DLD1 (cell line): ENCODE results near the gene MMAB.

Experiments
- in situ Hi-C: cut with HindIII; loops from 2 replicates; pipeline ENCODE4 v1.10.0; 2017; ENCODE audit warnings: low sequenced_read_pairs

The MMAB gene

DNA sequence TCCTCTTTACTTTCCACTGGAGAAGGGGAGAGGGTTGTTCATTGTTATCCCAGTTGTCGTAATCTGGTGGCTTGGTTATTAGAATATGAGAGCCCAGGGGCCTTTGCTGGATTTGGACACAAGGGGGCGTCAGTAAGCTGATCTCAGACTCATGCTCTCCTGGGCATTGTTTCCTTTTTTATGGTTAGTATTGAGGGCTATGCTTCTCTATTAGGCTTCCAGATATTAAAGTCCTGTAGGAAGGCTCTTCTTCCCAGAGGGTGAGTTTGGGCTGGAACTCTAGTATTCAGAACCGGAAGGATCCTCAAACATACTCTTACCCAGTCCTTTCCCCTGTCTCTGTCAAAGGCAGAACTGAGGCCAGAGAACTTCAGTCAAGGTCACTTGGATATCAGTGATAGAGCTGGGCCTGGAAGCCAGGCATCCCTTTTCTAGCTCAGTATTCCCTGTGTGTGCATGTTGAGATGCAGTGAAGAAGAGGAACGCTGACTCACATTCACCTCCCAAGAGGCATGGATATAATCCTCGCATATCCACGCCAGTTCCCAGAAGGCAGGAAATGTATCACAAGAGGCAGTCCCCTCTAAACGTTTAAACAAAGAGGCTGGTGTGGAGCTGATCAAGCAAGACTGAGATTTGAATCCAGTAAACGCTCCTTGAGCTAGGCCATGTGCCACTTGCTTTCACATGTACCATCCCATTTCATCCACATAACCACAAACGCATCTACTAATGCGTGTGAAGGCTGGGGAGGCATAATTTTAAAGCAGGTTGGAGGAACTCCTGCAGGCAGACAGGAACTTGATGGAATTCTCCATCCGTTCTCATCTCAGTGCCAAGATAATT lies 54.3 kb downstream of the MMAB start:
- in situ Hi-C loops, result no loop called here

DNA sequence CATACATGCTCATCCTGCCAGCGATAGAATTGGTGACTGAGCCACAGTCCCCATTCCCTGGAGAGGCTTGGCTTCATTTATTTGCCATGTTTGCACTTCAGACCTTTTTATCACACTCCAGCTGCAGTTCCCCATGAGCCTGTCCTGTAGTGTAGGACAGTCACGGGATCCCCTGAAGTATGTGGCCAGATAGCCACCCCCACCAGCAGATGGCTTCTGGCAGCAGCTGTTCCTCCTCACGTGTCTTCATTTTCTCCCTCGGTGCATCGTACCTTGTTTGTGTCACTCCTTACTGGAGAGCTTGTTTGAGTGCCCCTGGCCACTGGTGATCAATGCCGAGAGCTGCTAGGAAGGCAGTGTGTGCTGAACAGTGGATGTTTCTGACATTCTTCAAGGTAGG lies 55.7 kb downstream of the MMAB start:
- in situ Hi-C loops, result no loop called here

DNA sequence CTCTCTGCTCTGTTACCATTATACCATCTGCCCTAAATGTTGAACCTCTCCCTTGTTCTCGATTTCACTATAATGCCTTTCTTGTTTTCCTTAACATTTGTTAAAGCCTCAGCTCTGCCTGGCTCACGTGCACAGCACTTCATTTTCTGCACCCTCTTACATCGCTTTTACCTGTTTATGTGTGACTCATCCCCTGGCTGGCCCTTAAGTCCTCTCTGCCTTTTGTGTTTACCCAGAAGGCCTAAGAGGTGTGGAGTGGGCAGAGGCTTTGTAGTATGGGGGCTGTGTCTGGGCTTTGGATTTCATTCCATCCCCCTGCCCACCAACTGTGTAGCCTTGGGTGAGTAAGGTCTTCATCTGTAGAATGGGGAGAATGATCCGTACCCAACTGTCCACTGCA lies 59.3 kb downstream of the MMAB start:
- in situ Hi-C loops, result loop anchor here (5.0 kb wide), 1 partner anchor 263 kb away; no protein-coding TSS in a partner anchor

DNA sequence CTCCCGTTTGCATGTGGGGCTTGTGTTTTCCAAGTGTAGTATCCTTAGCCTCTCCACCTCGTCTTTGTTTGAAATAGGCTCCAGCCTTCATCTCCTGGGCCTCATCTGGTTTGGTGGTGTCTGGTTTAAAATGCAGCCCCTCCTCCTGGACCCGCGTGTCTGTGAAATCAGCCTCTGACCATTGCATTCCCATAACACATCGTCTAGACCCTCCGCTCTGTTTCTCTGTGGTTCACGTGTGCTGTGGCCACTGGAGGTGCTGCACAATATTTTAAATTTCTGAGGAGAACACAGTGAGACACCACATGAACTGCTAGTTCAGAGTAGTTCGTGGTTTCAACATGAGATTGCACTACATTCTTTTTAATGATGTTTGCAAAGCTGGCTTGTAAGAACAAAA lies 60.3 kb downstream of the MMAB start:
- in situ Hi-C loops, result loop anchor here (5.0 kb wide), 1 partner anchor 264 kb away; no protein-coding TSS in a partner anchor

DNA sequence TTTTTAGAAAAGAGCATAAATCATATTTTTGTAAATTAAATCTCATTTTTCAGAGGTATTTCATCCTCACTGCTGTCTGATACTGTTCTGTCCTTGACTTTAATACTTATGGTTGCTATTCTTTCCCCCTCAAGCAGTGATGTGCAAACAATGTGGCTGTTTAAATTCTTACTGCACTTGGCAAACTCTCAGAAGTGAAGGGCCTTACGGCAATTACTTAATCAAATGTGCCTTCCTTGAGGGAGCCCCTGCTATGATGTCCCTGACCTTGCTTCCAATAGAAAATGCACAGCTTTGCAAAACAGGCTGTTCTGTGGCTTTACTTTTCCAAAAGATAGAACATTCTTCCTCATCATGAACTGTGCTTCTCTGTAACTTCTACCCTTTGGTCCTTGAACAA lies 60.7 kb downstream of the MMAB start:
- in situ Hi-C loops, result loop anchor here (5.0 kb wide), 1 partner anchor 265 kb away; no protein-coding TSS in a partner anchor

DNA sequence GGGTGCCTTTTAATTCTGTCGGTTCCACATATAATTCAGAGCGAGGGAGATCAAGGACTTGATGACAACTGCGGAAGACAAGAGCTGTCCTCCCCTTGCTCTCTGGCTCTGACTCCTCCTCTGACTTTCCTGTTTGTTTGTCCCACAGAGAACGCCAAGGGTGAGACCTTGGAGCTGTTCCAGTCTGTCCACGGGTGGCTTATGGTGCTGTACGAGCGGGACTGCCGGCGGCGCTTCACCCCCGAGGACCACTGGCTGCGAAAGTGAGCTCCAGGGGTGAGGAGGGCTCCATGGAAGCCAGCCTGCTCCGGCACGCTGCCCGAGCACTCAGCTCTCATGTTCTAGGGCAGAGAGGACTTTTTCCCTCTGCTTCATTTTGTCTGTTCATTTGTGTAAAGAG lies 63.1 kb downstream of the MMAB start:
- in situ Hi-C loops, result loop anchor here (5.0 kb wide), 1 partner anchor 267 kb away; no protein-coding TSS in a partner anchor

DNA sequence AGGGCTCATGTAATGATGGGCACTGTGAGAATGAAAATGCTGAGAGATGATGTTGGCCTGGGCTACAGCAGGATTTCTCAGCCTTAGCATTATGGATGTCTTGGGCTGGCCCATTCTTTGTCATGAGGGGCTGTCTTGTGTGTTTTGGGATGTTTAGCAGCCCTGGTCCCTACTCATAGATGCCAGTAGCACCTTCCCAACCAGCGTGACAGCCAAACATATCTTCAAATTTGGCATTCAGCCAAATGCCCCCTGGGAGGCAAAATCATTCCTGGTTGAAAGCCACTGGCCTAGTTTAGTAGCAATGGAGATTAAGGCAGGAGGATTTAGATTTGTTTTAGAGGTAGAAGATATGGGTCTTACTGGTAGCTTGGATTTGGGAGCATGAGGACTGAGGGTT lies 69.2 kb downstream of the MMAB start:
- in situ Hi-C loops, result no loop called here
